ENCODE measurements around the gene R3HDM1. TPM values are rescaled to one million over a fixed set of nuclear protein-coding genes. Genes with fewer than 3 reads are reported as not detected.

Gene R3HDM1
- total RNA-seq, 1 donor from 2014 or later: 18.2 TPM

DNA sequence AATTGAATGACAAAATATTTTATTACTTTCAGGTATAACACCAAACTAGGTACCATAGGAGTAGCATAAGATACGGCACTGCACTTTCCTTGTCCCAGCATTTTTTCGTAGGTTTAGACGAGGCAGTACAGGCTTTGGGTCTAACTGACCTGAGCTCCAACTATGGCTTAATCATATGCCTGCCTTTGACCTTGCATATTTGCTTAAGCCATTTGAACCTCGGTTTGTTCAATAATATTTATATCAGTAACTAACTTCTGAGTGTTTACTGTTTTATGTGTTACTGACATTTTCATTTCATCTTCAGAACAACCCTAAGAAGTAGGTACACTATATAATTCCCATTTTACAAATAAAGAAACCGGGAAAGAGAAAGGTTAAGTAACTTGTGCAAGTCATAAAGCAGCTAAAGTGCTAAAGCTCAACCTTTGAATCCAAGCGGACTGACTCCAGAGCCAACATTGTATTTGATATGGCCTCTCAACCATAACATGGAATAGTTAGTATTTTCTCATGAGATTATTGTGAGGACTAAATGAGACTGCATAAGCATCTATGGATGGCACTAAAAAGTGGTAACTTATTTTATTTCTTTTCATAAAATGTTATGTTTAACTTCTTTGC is 104.0 kb downstream of the R3HDM1 start:
- no peak for TF ChIP-seq POLR2A (IDR thresholded peaks at IDR 0.05)
- TF ChIP-seq, protein P1, sequence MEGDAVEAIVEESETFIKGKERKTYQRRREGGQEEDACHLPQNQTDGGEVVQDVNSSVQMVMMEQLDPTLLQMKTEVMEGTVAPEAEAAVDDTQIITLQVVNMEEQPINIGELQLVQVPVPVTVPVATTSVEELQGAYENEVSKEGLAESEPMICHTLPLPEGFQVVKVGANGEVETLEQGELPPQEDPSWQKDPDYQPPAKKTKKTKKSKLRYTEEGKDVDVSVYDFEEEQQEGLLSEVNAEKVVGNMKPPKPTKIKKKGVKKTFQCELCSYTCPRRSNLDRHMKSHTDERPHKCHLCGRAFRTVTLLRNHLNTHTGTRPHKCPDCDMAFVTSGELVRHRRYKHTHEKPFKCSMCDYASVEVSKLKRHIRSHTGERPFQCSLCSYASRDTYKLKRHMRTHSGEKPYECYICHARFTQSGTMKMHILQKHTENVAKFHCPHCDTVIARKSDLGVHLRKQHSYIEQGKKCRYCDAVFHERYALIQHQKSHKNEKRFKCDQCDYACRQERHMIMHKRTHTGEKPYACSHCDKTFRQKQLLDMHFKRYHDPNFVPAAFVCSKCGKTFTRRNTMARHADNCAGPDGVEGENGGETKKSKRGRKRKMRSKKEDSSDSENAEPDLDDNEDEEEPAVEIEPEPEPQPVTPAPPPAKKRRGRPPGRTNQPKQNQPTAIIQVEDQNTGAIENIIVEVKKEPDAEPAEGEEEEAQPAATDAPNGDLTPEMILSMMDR (IDR thresholded peaks at IDR 0.05): no peak
- no peak for TF ChIP-seq POLR2AphosphoS5 (IDR thresholded peaks at IDR 0.05; ENCODE audit: insufficient read depth in 1 of 2, low read depth in 1 of 2)
- no peaks in the 10 kb centered on the region for H3K4me1 ChIP-seq
- H3K27ac ChIP-seq: no peak overlapping the region
- H3K9me3 ChIP-seq: no peaks in the 10 kb centered on the region
- intact Hi-C loops (cut with DNase I): no loop called here
- H3K27me3 ChIP-seq: no peaks in the 10 kb centered on the region
- peaks cover 0 to 13% of the 10 kb centered on the region in 2 donors for H3K36me3 ChIP-seq
- no peak for DNase-seq (ENCODE audit: extremely low spot score in 2 of 2)
- H3K4me3 ChIP-seq: no peak overlapping the region

DNA sequence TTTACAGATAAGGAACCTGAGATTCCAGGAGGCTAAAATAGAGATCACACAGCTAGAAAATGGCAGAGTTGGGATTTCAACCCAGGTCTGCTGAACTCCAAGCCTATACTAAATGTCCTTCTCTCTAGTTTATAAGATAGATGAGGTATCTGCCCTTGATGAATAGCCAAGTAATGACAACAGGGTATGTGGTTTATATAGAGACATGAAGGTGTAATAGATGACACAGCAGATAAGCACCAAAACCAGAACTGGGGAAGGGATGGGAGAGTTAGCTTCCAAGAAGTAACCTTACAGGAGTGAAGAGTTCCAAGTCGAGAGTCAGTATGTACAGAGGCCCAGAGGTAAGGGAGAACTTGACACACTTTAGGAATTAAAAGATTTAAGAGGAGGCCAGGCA is 105.7 kb downstream of the R3HDM1 start:
- TF ChIP-seq, protein P1 (IDR thresholded peaks at IDR 0.05): no peak
- TF ChIP-seq POLR2A (IDR thresholded peaks at IDR 0.05) (no peak), POLR2AphosphoS5 (IDR thresholded peaks at IDR 0.05; ENCODE audit: insufficient read depth in 1 of 2, low read depth in 1 of 2) (no peak)
- Histone ChIP-seq H3K4me3 (no peak overlapping the region), H3K27me3 (no peaks in the 10 kb centered on the region), H3K36me3 (peaks cover 0 to 10% of the 10 kb centered on the region in 2 donors), H3K9me3 (no peaks in the 10 kb centered on the region), H3K27ac (no peak overlapping the region), H3K4me1 (no peaks in the 10 kb centered on the region)
- intact Hi-C loops (cut with DNase I): no loop called here
- DNase-seq (ENCODE audit: extremely low spot score in 2 of 2): no peak

DNA sequence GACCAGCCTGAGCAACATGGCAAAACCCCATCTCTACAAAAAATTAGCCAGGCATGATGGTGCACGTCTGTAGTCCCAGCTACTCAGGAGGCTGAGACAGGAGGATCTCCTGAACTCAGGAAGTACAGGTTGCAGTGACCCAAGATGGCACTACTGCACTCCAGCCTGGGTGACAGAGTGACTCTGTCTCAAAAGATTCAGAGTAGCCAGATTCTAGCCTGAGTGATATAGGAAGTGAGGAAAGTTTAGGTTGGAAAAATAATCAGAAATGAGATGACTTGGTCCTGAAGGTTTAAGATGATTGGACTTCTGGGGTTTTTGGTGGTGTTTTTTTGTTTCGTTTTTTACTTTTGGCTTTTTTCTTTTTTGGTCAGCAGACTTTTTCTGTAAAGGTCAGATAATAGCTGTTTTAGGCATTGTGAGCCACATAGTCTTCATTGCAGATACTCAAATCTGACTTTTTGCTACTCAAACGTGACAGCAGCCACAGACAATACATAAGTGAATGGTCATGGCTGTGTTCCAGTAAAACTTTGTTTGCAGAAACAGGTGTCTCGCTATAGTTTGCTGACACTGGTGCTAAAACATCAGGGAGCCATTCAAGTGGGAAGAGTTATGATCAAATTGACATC is 106.3 kb downstream of the R3HDM1 start:
- no peak for DNase-seq (ENCODE audit: extremely low spot score in 2 of 2)
- intact Hi-C loops (cut with DNase I): no loop called here
- Histone ChIP-seq H3K9me3 (no peaks in the 10 kb centered on the region), H3K4me1 (no peaks in the 10 kb centered on the region), H3K27ac (no peak overlapping the region), H3K36me3 (peaks cover 0 to 8% of the 10 kb centered on the region in 2 donors), H3K27me3 (no peaks in the 10 kb centered on the region), H3K4me3 (no peak overlapping the region)
- TF ChIP-seq, protein P1 (IDR thresholded peaks at IDR 0.05): no peak
- TF ChIP-seq POLR2A (IDR thresholded peaks at IDR 0.05): no peak
- TF ChIP-seq POLR2AphosphoS5 (IDR thresholded peaks at IDR 0.05; ENCODE audit: insufficient read depth in 1 of 2, low read depth in 1 of 2): no peak

DNA sequence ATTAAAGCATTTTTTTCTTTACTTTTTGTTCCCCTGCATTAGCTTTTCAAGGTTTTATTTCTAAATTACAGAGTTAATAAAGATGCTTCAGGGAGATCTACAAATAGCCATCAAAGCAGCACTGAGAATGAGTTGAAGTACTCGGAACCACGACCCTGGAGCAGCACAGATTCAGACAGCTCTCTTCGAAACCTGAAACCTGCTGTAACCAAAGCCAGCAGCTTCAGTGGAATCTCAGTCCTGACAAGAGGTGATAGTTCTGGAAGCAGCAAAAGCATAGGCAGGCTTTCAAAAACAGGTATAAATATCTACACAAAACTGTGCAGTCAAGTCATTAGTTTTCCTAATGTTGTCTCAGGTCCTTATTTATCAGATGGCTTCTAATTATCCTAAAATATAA is 107.5 kb downstream of the R3HDM1 start:
- peaks cover 0 to 8% of the 10 kb centered on the region in 2 donors for H3K36me3 ChIP-seq
- DNase-seq (ENCODE audit: extremely low spot score in 2 of 2): no peak
- TF ChIP-seq POLR2AphosphoS5 (IDR thresholded peaks at IDR 0.05; ENCODE audit: insufficient read depth in 1 of 2, low read depth in 1 of 2) (no peak), POLR2A (IDR thresholded peaks at IDR 0.05) (no peak)
- TF ChIP-seq, protein P1 (IDR thresholded peaks at IDR 0.05): no peak
- no peaks in the 10 kb centered on the region for H3K4me1 ChIP-seq
- no peaks in the 10 kb centered on the region for H3K9me3 ChIP-seq
- H3K27ac ChIP-seq: no peak overlapping the region
- H3K4me3 ChIP-seq: no peak overlapping the region
- no peaks in the 10 kb centered on the region for H3K27me3 ChIP-seq
- intact Hi-C loops (cut with DNase I): no loop called here

Data from vagina (tissue), 2 donors.